IMR-90 (cell line): Measurements from ENCODE around the gene MRE11.

Experiments used
- CEBPB ChIP-seq: IDR thresholded peaks from 2 replicates; pipeline ENCODE4 v1.6.1; 2012; ENCODE audit warnings: low read depth, low read length, improper control_type of control experiment
- CHD1 ChIP-seq: IDR thresholded peaks from 2 replicates; pipeline ENCODE4 v1.6.1; 2012; ENCODE audit warnings: low read depth, low read length, improper control_type of control experiment
- MAFK ChIP-seq: IDR thresholded peaks from 2 replicates; pipeline ENCODE4 v1.6.1; 2012; ENCODE audit warnings: low read depth, low read length, improper control_type of control experiment
- MAZ ChIP-seq: IDR thresholded peaks from 2 replicates; pipeline ENCODE4 v1.6.1; 2012; ENCODE audit warnings: low read depth, mild to moderate bottlenecking, low read length, improper control_type of control experiment, moderate library complexity, borderline replicate concordance
- MXI1 ChIP-seq: IDR thresholded peaks from 2 replicates; pipeline ENCODE4 v1.6.1; 2012; ENCODE audit warnings: low read depth, mild to moderate bottlenecking, low read length, moderate library complexity, borderline replicate concordance
- POLR2A ChIP-seq: IDR thresholded peaks from 2 replicates; pipeline ENCODE4 v1.6.1; 2012; ENCODE audit warnings: mild to moderate bottlenecking, low read depth, low read length
- RAD21 ChIP-seq: IDR thresholded peaks from 2 replicates; pipeline ENCODE4 v1.6.1; 2012; ENCODE audit warnings: low read length, improper control_type of control experiment
- RFX5 ChIP-seq: IDR thresholded peaks from 2 replicates; pipeline ENCODE4 v1.8.0; 2012; ENCODE audit warnings: low read depth, mild to moderate bottlenecking, low read length, moderate library complexity
- SMC3 ChIP-seq: fragments of 150-350 bp; IDR thresholded peaks from 2 replicates; pipeline ENCODE4 v1.6.1; 2016; ENCODE audit warnings: low read depth, mild to moderate bottlenecking, antibody characterized with exemption, low read length, moderate library complexity
- TF ChIP-seq, protein P1 (sequence below): conservative IDR thresholded peaks from 2 replicates; pipeline ENCODE4 v1.5.1; 2012; ENCODE audit warnings: mild to moderate bottlenecking, low read depth, low read length, improper control_type of control experiment
- TF ChIP-seq, protein P2 (sequence below): fragments of 150-350 bp; IDR thresholded peaks from 2 replicates; pipeline ENCODE4 v1.6.1; 2016; ENCODE audit warnings: low read depth, mild to moderate bottlenecking, low read length, moderate library complexity, borderline replicate concordance
- TF ChIP-seq, protein P3 (sequence below): fragments of 150-350 bp; IDR thresholded peaks from 2 replicates; pipeline ENCODE4 v1.6.1; 2017; ENCODE audit warnings: mild to moderate bottlenecking, antibody characterized with exemption, low read length, low read depth

DNA sequence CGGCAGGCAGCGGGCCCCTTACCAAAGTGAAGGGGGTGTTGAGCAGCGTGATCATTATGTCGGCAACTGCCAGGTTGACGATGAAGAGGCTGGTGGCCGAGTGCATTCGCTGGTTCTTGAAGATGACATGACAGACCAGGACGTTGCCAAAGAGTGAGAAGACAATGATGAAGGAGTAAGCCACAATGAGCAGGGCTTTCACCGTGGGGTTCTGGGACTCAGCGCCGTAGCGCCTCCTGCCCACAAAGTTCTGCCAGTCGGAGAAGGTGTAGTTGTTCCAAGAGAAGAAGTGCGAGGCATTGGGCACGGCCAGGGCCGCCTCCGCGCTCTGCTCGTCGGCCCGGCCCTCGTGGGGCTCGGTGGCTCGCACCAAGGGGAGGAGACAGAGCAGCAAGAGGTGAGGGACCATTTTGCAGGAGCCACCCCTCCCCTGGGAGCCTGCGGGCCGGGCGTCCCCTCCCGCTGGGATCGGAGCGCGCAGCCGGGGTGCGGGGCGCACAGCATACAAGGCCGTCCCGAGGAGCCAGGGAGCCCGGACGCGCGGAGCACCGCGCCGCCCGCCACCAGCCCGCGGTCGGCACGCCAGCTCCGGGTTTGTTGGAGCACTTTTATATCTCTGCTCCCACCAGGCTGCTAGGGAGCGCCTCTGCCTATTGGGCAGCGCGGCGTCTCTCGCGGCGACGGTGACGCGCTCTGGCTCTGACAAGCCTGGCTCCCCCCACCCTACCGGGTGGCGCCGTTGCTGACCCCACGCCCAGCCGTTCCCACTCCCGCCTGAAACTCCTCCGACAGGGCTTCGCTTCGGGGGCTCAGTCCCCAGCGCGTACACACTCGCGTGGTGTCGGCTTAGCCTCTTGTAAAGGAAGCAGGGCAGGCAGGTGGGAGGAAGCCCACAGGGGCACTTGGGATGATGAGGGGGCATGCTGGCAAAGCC lies 92.5 kb downstream of the MRE11 start, which contains the start of gene GPR83:
- TF ChIP-seq, protein P1, sequence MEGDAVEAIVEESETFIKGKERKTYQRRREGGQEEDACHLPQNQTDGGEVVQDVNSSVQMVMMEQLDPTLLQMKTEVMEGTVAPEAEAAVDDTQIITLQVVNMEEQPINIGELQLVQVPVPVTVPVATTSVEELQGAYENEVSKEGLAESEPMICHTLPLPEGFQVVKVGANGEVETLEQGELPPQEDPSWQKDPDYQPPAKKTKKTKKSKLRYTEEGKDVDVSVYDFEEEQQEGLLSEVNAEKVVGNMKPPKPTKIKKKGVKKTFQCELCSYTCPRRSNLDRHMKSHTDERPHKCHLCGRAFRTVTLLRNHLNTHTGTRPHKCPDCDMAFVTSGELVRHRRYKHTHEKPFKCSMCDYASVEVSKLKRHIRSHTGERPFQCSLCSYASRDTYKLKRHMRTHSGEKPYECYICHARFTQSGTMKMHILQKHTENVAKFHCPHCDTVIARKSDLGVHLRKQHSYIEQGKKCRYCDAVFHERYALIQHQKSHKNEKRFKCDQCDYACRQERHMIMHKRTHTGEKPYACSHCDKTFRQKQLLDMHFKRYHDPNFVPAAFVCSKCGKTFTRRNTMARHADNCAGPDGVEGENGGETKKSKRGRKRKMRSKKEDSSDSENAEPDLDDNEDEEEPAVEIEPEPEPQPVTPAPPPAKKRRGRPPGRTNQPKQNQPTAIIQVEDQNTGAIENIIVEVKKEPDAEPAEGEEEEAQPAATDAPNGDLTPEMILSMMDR: no peak
- TF ChIP-seq, protein P2, sequence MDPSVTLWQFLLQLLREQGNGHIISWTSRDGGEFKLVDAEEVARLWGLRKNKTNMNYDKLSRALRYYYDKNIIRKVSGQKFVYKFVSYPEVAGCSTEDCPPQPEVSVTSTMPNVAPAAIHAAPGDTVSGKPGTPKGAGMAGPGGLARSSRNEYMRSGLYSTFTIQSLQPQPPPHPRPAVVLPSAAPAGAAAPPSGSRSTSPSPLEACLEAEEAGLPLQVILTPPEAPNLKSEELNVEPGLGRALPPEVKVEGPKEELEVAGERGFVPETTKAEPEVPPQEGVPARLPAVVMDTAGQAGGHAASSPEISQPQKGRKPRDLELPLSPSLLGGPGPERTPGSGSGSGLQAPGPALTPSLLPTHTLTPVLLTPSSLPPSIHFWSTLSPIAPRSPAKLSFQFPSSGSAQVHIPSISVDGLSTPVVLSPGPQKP: no peak
- TF ChIP-seq POLR2A (no peak), MAFK (no peak), CEBPB (no peak), RFX5 (no peak), CHD1 (no peak), MXI1 (no peak), MAZ (no peak), SMC3 (no peak), RAD21 (no peak)
- TF ChIP-seq, protein P3, sequence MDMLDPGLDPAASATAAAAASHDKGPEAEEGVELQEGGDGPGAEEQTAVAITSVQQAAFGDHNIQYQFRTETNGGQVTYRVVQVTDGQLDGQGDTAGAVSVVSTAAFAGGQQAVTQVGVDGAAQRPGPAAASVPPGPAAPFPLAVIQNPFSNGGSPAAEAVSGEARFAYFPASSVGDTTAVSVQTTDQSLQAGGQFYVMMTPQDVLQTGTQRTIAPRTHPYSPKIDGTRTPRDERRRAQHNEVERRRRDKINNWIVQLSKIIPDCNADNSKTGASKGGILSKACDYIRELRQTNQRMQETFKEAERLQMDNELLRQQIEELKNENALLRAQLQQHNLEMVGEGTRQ: no peak
